GM10266 (cell line): ENCODE results near the gene ITSN1.
"Not testable (repeated sequence)": the region's sequence is repeated elsewhere in the genome, so short reads cannot be mapped to it uniquely, and the experiment has no call there.

Experiments used
- DNase-seq: peaks from one replicate; pipeline ENCODE4 v3.0.0; 2012; ENCODE audit errors: extremely low spot score
- CTCF ChIP-seq: IDR thresholded peaks from 2 replicates; pipeline ENCODE4 v1.5.1; 2012; ENCODE audit warnings: mild to moderate bottlenecking, low read depth; ENCODE audit not compliant: control insufficient read depth, insufficient read depth; ENCODE audit errors: missing control alignments

ITSN1 gene

GRCh38 chr21:33858667-33859372, 216.5 kb downstream of the ITSN1 start:
- DNase-seq: no peak
- TF ChIP-seq CTCF: no peak

- TF ChIP-seq CTCF: no peak
- no peak for DNase-seq
Observed at GRCh38 chr21:33859373-33860102, 217.2 kb downstream of the ITSN1 start.

- TF ChIP-seq CTCF: no peak
- no peak for DNase-seq
Observed at GRCh38 chr21:33860332-33860879, 218.1 kb downstream of the ITSN1 start.

- no peak for TF ChIP-seq CTCF
- DNase-seq: no peak
Observed at GRCh38 chr21:33861125-33861524, 218.8 kb downstream of the ITSN1 start.

- DNase-seq: not testable (repeated sequence)
Observed at GRCh38 chr21:33863191-33863590, 220.9 kb downstream of the ITSN1 start.

GRCh38 chr21:33864150-33864549, 221.8 kb downstream of the ITSN1 start:
- no peak for DNase-seq
- TF ChIP-seq CTCF: no peak

GRCh38 chr21:33865176-33865575, 222.9 kb downstream of the ITSN1 start:
- DNase-seq: no peak
- TF ChIP-seq CTCF: no peak
